DMS53 (cell line): ENCODE data around the gene AFDN.

ENCODE experiments used
- DNase-seq: peaks from one replicate; lab custom pipeline; 2025; lab: John Stamatoyannopoulos, UW

The AFDN gene

DNA sequence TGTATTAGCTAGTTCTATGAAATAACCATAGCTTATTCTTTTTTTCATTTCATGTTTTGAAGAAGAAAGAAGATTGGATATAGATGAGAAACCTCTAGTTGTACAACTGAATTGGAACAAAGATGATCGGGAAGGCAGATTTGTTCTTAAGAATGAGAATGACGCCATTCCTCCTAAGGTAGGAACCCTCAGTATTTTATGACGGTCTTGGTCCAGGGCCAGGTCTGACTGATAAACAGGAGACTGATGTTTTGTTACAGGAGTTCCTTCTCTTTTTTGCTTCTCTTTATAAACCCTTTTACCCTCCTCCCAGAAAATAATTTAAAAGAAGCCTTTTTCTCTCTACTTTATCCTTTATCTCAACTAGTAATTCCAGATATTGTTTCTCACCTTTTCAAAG, 43.6 kb downstream of the AFDN start:
- DNase-seq = no peak

DNA sequence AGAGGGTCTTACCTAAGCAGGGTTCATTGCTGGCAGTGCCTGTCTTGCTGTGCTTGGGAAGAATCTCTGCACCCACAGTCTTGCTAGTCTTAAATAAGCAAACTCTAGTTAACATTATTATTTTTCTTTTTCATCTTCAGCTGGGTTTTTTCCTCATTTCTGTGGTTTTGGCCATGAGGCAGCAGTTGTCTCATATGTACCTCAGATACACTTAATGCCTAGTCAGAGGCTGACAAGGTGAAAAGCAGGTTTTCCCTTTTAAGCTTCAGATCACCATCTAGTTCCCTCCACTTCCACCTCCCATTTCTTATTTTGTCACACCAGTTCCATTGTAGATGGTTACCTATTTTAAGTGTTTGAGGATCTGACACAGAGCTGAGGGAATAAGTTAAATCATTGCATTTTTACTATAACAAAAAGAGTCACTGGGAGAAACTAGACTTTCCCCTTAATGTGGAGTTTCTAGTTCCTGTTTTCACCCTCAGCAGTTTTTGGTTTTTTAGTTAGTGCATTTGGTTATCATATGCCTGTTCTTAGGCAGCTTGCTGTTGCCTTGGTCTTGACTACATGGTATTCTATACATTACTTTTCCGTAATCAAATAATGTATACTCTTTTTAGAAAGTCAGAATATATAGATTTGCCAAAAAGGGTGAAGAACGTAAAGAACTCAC, 46.0 kb downstream of the AFDN start:
- DNase-seq = no peak

GRCh38 chr6:167877994-167878779, 51.5 kb downstream of the AFDN start:
- DNase-seq = no peak

DNA sequence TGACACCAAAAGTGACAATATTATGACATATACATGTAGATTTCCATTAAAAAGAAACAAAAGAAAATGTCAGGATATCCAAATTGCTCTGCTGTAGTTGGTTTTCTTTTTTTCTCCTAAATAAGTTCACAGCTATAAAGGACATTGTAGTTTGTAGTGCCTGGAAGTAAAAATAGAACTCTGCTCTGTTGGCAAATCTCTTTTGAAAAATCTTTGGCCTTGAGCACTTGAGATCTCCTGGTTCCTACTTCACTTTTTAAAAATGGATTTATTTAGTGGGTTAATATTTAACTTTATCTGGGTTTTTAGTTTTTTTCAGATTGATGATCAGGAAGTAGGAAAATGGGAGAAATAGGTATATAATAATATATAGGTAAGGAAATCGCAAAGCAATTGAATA, 52.9 kb downstream of the AFDN start:
- no peak for DNase-seq

GRCh38 chr6:167881327-167881726, 54.6 kb downstream of the AFDN start:
- DNase-seq = no peak

- DNase-seq = no peak
Measured at GRCh38 chr6:167882244-167882643, 55.5 kb downstream of the AFDN start.

GRCh38 chr6:167888098-167888497, 61.4 kb downstream of the AFDN start:
- DNase-seq = no peak

DNA sequence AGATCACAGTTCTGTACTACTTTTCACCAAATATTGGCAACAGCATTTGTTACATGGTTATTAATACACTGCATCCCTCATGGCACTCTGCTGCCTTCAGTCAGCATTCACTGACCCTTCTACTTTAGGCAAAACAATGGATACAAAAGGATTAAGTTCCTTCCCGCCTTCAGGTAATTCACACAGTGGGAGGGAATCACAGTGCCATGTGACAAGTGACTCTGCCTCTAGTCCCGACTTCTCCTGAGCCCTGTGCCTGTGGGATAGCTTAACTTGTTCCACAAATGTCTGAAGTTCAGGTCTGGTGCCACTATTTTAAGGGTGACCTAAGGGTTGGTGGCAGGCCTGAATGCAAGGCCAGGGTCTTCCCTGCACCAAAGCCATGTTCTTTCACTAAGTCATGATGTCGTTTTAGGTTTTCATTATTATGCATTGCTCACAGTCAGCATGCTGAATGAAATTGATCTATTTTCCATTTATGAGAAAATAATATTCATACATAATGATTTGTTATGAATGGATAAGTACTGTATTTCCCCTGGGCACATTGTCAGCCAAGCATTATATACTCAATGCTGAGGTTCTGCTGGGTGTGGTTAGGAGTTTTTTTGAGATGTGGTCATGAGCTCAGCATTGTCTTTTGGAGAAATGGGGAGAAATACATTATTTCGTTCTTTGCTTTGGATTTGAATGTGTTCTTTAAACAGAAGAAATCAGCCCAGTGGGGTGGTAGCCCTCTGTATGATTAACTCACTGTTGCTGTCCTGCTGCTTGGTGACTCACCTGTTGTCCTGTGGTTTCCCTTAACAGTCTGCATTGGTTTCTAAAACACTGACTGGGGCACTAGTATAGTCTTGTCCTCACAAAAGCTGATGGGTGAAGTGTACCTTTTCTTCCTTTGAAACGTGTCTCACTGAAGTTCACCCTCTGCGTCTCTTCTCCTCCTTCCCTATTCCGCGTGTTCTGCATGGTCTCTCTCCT, 66.4 kb downstream of the AFDN start:
- peak; percentile 3 for DNase-seq

DNA sequence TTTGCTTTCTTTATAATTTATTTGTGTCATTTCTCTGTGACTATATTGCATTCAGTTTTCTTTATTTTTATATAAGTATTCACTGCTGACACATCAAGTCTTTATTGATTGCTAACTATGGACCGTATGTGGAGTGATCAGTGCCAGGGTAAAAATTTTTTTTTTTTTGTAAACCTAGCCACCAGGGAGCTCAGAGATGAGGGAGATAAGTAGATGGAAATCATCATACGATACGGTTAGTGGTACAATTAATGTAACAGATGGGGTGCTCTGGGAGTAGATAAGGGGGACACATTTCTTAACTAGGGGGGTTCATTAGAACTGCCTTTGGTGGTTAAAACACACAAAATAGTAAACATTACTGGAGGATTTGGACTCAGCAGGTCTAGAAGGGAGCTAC, 68.3 kb downstream of the AFDN start:
- no peak for DNase-seq

GRCh38 chr6:167896648-167897047, 69.9 kb downstream of the AFDN start:
- DNase-seq = no peak

DNA sequence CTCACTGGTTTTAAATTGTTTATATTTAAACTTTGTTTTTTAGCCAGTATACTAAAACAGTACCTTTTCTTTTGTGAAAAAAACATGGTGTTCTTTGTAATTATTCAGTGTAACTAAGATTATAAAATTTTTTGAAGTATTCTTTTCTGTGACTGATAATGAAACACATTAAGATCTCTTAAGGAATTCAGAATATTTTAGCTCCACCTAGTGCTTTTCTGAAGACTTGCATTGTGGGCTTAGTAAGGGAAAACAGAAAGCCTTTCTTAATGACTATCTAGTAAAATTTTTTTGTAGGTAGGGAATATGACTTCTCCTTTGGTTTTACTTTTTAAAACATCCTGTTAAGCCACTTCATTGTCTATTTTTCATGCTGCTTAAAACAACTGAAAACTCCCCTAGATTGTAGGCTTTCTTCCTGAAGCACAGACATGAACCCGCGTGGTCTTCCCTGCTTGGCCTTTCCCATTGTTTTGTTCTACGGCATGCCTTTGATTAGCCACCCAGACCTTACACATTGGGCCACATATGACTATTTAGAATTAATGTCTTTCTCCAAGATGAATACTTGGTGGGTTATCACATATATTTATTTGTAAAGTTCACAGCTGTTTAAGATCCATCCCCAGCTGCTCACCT, 72.1 kb downstream of the AFDN start:
- DNase-seq = peak; percentile 54

DNA sequence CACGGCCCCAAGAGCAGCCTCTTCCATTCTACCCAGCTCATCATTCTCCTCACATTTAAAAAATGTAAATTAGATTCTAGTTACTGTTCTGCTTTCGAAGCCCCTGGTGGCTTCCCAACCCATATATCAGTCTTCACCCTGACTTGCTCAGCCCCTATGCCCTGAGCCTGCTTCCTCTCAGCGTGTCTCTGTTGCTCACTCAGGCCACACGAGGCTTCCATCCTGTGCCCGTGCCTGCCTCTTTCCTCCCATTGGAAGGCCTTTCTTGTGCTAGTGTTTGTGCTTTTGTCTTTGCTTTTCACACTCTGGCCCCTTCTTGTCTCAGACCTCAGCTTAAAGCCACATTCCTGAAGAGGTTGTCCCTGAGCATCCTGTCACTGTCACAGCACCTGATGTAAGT, 78.1 kb downstream of the AFDN start:
- no peak for DNase-seq

DNA sequence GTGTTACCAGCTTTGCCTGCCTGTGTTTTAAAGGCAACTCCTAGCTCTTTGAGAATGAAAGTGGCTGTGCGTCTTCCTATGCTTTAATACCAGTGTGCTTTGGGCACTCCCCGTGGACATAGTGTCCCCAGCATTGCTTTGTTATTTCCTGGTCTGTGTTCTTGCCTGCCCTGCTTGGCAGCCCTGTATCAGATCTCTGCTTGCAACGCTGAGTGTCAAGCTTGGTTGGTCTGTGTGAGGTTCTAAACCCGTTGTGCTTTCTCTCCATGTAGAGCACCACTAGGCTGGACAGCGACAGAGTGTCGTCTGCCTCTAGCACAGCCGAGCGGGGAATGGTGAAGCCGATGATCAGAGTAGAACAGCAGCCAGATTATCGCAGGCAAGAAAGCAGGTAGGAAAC, 80.2 kb downstream of the AFDN start:
- peak; percentile 75 for DNase-seq

GRCh38 chr6:167907837-167908681, 81.3 kb downstream of the AFDN start:
- DNase-seq = peak; percentile 51

GRCh38 chr6:167910007-167910406, 83.3 kb downstream of the AFDN start:
- no peak for DNase-seq

- no peak for DNase-seq
Measured at GRCh38 chr6:167910652-167911051, 83.9 kb downstream of the AFDN start.

DNA sequence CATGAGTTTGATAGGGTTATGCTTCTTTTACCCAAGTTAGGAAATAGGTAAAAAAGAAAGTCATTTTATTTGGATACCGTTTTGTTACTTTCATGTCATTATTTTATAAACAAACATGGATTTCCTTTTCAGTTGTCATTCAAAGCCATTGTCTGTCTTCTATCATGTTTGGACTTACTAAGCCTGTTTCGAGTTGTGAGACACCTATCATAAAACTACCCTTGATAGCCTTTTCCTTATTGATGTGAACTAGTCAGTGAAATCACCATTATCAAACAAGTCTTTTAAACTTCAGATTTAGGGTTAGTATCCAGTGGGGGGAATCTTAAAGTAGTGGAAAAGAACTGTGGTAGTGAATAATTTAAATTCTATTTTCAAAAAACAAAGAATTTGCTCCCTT, 85.8 kb downstream of the AFDN start:
- no peak for DNase-seq

- no peak for DNase-seq
Measured at GRCh38 chr6:167913699-167914098, 87.0 kb downstream of the AFDN start.

GRCh38 chr6:167915139-167915538, 88.4 kb downstream of the AFDN start:
- DNase-seq = no peak

GRCh38 chr6:167917551-167918154, 90.9 kb downstream of the AFDN start:
- DNase-seq = no peak
